Endothelial cell of umbilical vein (primary cell): ENCODE measurements around the gene CHD5. TPM values are rescaled to one million over a fixed set of nuclear protein-coding genes. Genes with fewer than 3 reads are reported as not detected.

Experiments
- BruUV-seq: library from RNA; stranded (reverse); fragments of 400-500 nt; replicated peaks from 2 replicates; lab custom pipeline; 2021; lab: Mats Ljungman, UMichigan
- CTCF ChIA-PET: fragments of 300-600, 350-600 bp; sonication (Branson Sonifier 250); formaldehyde crosslinking; loops from one replicate; lab custom pipeline; 2021; ENCODE audit warnings: antibody characterized with exemption, inconsistent platforms; lab: Charles Lee
- POLR2A ChIA-PET: fragments of 300-600, 350-600 bp; sonication (Branson Sonifier 250); formaldehyde crosslinking; loops from one replicate; lab custom pipeline; 2021; ENCODE audit warnings: antibody characterized with exemption, inconsistent platforms; lab: Charles Lee
- DNase-seq: peaks from one replicate; pipeline ENCODE4 v3.0.0-alpha.2; 2011; ENCODE audit warnings: low read depth, low spot score
- FAIRE-seq: peaks from 2 replicates; lab custom pipeline; 2011; peaks lifted over from hg19 to GRCh38; lab: Jason Lieb, UNC
- H2AFZ ChIP-seq: 2 replicates; pipeline ENCODE4 v1.6.0; 2012; ENCODE audit warnings: low read depth, low read length, control low read depth, inconsistent platforms
- H3K27ac ChIP-seq: 2 replicates; pipeline ENCODE4 v1.5.1; 2011; ENCODE audit warnings: low read depth, mild to moderate bottlenecking, control low read depth, low read length, moderate library complexity; ENCODE audit not compliant: insufficient read depth
- H3K27me3 ChIP-seq, 2 experiments: 2 replicates each; pipeline versions ENCODE4 v1.6.0 to v1.6.1; 2011; ENCODE audit warnings: low read length in 2 of 2, mixed read lengths in 1 of 2; ENCODE audit not compliant: control insufficient read depth in 2 of 2, insufficient read depth in 2 of 2
- H3K36me3 ChIP-seq, 2 experiments: 2 replicates in 1 of 2; 3 replicates in 1 of 2; pipeline ENCODE4 v1.5.1; 2011; ENCODE audit warnings: low read length in 2 of 2, mild to moderate bottlenecking in 1 of 2, moderate library complexity in 1 of 2; ENCODE audit not compliant: control insufficient read depth in 2 of 2, insufficient read depth in 2 of 2; ENCODE audit errors: extremely low read depth in 1 of 2
- H3K4me1 ChIP-seq: 3 replicates; pipeline ENCODE4 v1.5.1; 2011; ENCODE audit warnings: mild to moderate bottlenecking, low read length; ENCODE audit not compliant: control insufficient read depth, insufficient read depth; ENCODE audit errors: extremely low read depth
- H3K4me2 ChIP-seq: 2 replicates; pipeline ENCODE4 v1.6.1; 2011; ENCODE audit warnings: low read length, control low read depth, mixed read lengths; ENCODE audit not compliant: insufficient read depth
- H3K4me3 ChIP-seq, 3 experiments: fragments of 200-600 bp in 1 of 3; sonication (generic), shearing (Covaris generic) in 1 of 3; replicated peaks in 1 of 3; 2 replicates each; pipeline ENCODE4 v1.5.1; 2011 to 2016; ENCODE audit warnings: control low read depth in 3 of 3, low read length in 3 of 3, mild to moderate bottlenecking in 2 of 3, inconsistent platforms in 1 of 3, low read depth in 1 of 3, moderate library complexity in 1 of 3; ENCODE audit not compliant: insufficient read depth in 1 of 3
- H3K79me2 ChIP-seq: 2 replicates; pipeline ENCODE4 v1.6.0; 2012; ENCODE audit warnings: low read length, inconsistent platforms; ENCODE audit not compliant: control insufficient read depth, insufficient read depth
- H3K9ac ChIP-seq: replicated peaks from 2 replicates; pipeline ENCODE3; 2011; ENCODE audit warnings: low read length, control low read depth; ENCODE audit not compliant: insufficient read depth; ENCODE audit errors: extremely low read depth
- H3K9me1 ChIP-seq: replicated peaks from 3 replicates; pipeline ENCODE4 v1.6.0; 2011; ENCODE audit warnings: mild to moderate bottlenecking, low read length; ENCODE audit not compliant: control insufficient read depth, insufficient read depth; ENCODE audit errors: extremely low read depth
- H3K9me3 ChIP-seq: replicated peaks from 2 replicates; pipeline ENCODE4 v1.5.1; 2012; ENCODE audit warnings: low read length, inconsistent platforms; ENCODE audit not compliant: control insufficient read depth, insufficient read depth
- H4K20me1 ChIP-seq: replicated peaks from 2 replicates; pipeline ENCODE3; 2011; ENCODE audit warnings: mild to moderate bottlenecking, low read length; ENCODE audit not compliant: control insufficient read depth, insufficient read depth; ENCODE audit errors: extremely low read depth
- EZH2 ChIP-seq: IDR thresholded peaks from 2 replicates; pipeline ENCODE4 v1.6.1; 2012; ENCODE audit warnings: borderline replicate concordance, low read depth, mild to moderate bottlenecking, moderate library complexity, low read length, inconsistent platforms; ENCODE audit not compliant: severe bottlenecking
- FOS ChIP-seq: IDR thresholded peaks from 2 replicates; pipeline ENCODE4 v1.6.1; 2011; ENCODE audit warnings: mild to moderate bottlenecking, low read length, moderate library complexity, borderline replicate concordance; ENCODE audit not compliant: insufficient read depth
- GATA2 ChIP-seq: IDR thresholded peaks from 2 replicates; pipeline ENCODE4 v1.7.0; 2011; ENCODE audit warnings: low read depth, mild to moderate bottlenecking, moderate library complexity, mixed read lengths, low read length; ENCODE audit not compliant: insufficient read length, insufficient read depth
- JUN ChIP-seq: IDR thresholded peaks from 2 replicates; pipeline ENCODE4 v1.6.1; 2011; ENCODE audit warnings: borderline replicate concordance, low read depth; ENCODE audit not compliant: insufficient read length, insufficient read depth
- MYC ChIP-seq: IDR thresholded peaks from one replicate; pipeline ENCODE4 v1.6.1; 2011; ENCODE audit warnings: mild to moderate bottlenecking, low read depth, low read length
- POLR2A ChIP-seq: IDR thresholded peaks from 2 replicates; pipeline ENCODE4 v1.6.1; 2012; ENCODE audit warnings: low read depth, mild to moderate bottlenecking, control low read depth, low read length
- POLR2AphosphoS5 ChIP-seq: IDR thresholded peaks from 2 replicates; pipeline ENCODE4 v1.6.1; 2012; ENCODE audit warnings: low read depth, mild to moderate bottlenecking, control low read depth, low read length, moderate library complexity; ENCODE audit not compliant: insufficient read depth
- dilution Hi-C: fragments of 300-500 bp; cut with MboI; formaldehyde crosslinking; loops from one replicate; pipeline ENCODE4 v1.15.0; 2019; ENCODE audit warnings: low sequenced_read_pairs; ENCODE audit not compliant: extremely low pct_ligation_motif_present
- intact Hi-C: fragments of 100-400 bp; cut with micrococcal nuclease; formaldehyde crosslinking; loops from one replicate; pipeline ENCODE4 v1.10.0; 2022
- polyA plus RNA-seq, 4 experiments: library from polyadenylated mRNA; depleted of rRNA in 3 of 4; stranded (reverse) in 3 of 4; unstranded in 1 of 4; fragments of >200 nt; gene quantifications; 2 replicates each; pipeline versions ENCODE4 v1.2.1 to v1.2.3, GENCODE V29; 2011 to 2012; ENCODE audit warnings: missing spikeins in 1 of 4
- total RNA-seq: library from RNA; stranded (reverse); gene quantifications from 2 replicates; pipeline ENCODE4 v1.2.3, GENCODE V29; 2021
- TF ChIP-seq, protein P1 (sequence below), 2 donors: IDR thresholded peaks; 1 replicate in 1 of 2; 2 replicates in 1 of 2; pipeline ENCODE4 v1.5.1; 2011; ENCODE audit warnings: low read length in 2 of 2, mild to moderate bottlenecking in 2 of 2, moderate library complexity in 2 of 2, control low read depth in 1 of 2, inconsistent platforms in 1 of 2, low read depth in 1 of 2; ENCODE audit not compliant: insufficient read depth in 1 of 2; ENCODE audit errors: extremely low read depth in 1 of 2
- TF ChIP-seq, protein P2 (sequence below): IDR thresholded peaks from 2 replicates; pipeline ENCODE4 v1.6.1; 2011; ENCODE audit not compliant: insufficient read depth, insufficient read length

CHD5 gene
- total and polyA plus RNA-seq, 2 donors (not counting 3 experiments of a cell fraction or from before 2014, with no cell fraction given), result 0.04 to 0.11 TPM

DNA sequence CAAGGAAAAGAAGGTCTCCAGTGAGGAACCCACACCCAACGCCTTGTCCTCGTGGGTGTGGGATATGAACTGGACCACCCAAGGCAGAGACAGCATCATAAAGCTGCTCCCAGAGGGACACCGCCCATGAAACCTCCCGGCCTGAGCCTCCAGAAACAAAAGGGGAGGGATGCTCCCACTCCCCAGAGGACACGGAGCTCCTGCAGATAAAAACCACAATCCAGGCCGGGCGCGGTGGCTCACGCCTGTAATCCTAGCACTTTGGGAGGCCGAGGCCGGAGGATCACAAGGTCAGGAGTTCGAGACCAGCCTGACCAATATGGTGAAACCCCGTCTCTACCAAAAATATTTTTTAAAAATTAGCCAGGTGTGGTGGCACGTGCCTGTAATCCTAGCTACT is 66.4 kb downstream of the CHD5 start:
- Histone ChIP-seq H3K36me3 (no peaks in the 10 kb centered on the region), H2AFZ (no peak overlapping the region), H4K20me1 (no peaks in the 10 kb centered on the region), H3K4me2 (no peak overlapping the region), H3K79me2 (no peaks in the 10 kb centered on the region), H3K27me3 (no peaks in the 10 kb centered on the region), H3K9me3 (no peaks in the 10 kb centered on the region), H3K9ac (no peak overlapping the region), H3K27ac (no peak overlapping the region), H3K4me3 (no peak overlapping the region), H3K4me1 (peaks cover 3% of the 10 kb centered on the region), H3K9me1 (no peaks in the 10 kb centered on the region)
- dilution Hi-C loops, result no loop called here
- CTCF ChIA-PET, result interaction anchor here (1.3 kb wide), 1 partner anchor 132 kb away, joined by 3 read pairs; no protein-coding TSS in a partner anchor
- no TSS peak for BruUV-seq
- DNase-seq, result no peak
- TF ChIP-seq POLR2A, result no peak
- FAIRE-seq, result no peak
- intact Hi-C loops, result loop anchor here (10.0 kb wide), 1 partner anchor 231 kb away; no protein-coding TSS in a partner anchor
- POLR2A ChIA-PET, result no interaction called here

DNA sequence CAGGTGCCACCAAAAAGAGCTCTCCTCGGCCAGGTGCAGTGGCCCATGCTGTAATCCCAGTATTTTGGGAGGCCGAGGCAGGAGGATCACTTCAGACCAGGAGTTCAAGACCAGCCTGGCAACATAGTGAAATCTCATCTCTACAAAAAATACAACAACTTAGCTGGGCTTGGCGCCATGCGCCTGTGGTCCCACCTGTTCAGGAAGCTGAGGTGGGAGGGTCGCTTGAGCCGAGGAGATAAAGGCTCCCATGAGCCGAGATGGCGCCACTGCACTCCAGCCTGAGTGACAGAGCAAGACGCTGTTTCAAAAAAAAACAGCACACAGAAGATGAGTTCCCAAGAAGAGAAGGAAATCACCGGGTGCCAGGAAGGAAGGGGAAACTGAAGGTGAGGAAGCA is 67.0 kb downstream of the CHD5 start:
- ChIA-PET POLR2A (no interaction called here), CTCF (interaction anchor here (1.2 to 1.5 kb wide), 3 partner anchors 92 to 133 kb away, joined by 3 to 5 read pairs (median 3); no protein-coding TSS in a partner anchor)
- BruUV-seq, result no TSS peak

More for the DNA sequence above, 67.0 kb downstream of the CHD5 start:
- FAIRE-seq, result no peak
- no peak for TF ChIP-seq POLR2A
- TF ChIP-seq, protein P1, sequence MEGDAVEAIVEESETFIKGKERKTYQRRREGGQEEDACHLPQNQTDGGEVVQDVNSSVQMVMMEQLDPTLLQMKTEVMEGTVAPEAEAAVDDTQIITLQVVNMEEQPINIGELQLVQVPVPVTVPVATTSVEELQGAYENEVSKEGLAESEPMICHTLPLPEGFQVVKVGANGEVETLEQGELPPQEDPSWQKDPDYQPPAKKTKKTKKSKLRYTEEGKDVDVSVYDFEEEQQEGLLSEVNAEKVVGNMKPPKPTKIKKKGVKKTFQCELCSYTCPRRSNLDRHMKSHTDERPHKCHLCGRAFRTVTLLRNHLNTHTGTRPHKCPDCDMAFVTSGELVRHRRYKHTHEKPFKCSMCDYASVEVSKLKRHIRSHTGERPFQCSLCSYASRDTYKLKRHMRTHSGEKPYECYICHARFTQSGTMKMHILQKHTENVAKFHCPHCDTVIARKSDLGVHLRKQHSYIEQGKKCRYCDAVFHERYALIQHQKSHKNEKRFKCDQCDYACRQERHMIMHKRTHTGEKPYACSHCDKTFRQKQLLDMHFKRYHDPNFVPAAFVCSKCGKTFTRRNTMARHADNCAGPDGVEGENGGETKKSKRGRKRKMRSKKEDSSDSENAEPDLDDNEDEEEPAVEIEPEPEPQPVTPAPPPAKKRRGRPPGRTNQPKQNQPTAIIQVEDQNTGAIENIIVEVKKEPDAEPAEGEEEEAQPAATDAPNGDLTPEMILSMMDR (IDR thresholded peaks at IDR 0.05; ENCODE audit: extremely low read depth in 1 of 2, insufficient read depth in 1 of 2, low read depth in 1 of 2, low read length in 2 of 2), result no peak
- no peak for TF ChIP-seq EZH2
- TF ChIP-seq POLR2AphosphoS5, result no peak
- TF ChIP-seq FOS, result no peak
- no peak for TF ChIP-seq JUN
- TF ChIP-seq, protein P2, sequence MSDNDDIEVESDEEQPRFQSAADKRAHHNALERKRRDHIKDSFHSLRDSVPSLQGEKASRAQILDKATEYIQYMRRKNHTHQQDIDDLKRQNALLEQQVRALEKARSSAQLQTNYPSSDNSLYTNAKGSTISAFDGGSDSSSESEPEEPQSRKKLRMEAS, result no peak
- TF ChIP-seq MYC, result no peak
- TF ChIP-seq GATA2, result no peak
- Histone ChIP-seq H3K4me2 (no peak overlapping the region), H3K4me3 (no peak overlapping the region), H3K27me3 (no peaks in the 10 kb centered on the region), H3K9me1 (no peaks in the 10 kb centered on the region), H3K79me2 (no peaks in the 10 kb centered on the region), H3K36me3 (no peaks in the 10 kb centered on the region), H4K20me1 (no peaks in the 10 kb centered on the region), H3K9me3 (no peaks in the 10 kb centered on the region), H3K27ac (no peak overlapping the region), H3K4me1 (peaks cover 3% of the 10 kb centered on the region), H3K9ac (no peak overlapping the region), H2AFZ (no peak overlapping the region)
- intact Hi-C loops (loop anchor here (10.0 kb wide), 1 partner anchor 232 kb away; no protein-coding TSS in a partner anchor), dilution Hi-C loops (no loop called here)
- no peak for DNase-seq
